Astrocyte (in vitro differentiated cells and primary cell): Measurements from ENCODE around the gene NUP62. TPM values are rescaled to one million over a fixed set of nuclear protein-coding genes. Genes with fewer than 3 reads are reported as not detected.
A peak's percentile ranks its signal among the peaks of the same experiment; 100 is the strongest.

Experiments used
- DNase-seq: peaks from one replicate; pipeline ENCODE4 v3.0.0-alpha.2; 2010; ENCODE audit warnings: low read depth
- FAIRE-seq: peaks from 2 replicates; lab custom pipeline; 2011; peaks lifted over from hg19 to GRCh38; lab: Jason Lieb, UNC
- H2AFZ ChIP-seq: 2 replicates; pipeline ENCODE4 v1.6.0; 2012; ENCODE audit warnings: low read depth, low read length, inconsistent platforms
- H3K27ac ChIP-seq: 2 replicates; pipeline ENCODE4 v1.5.1; 2011; ENCODE audit warnings: low read depth, low read length, inconsistent platforms
- H3K27me3 ChIP-seq: 2 replicates; pipeline ENCODE4 v1.6.0; 2011; ENCODE audit warnings: low read length, inconsistent platforms; ENCODE audit not compliant: insufficient read depth
- H3K36me3 ChIP-seq: 2 replicates; pipeline ENCODE4 v1.5.1; 2011; ENCODE audit warnings: low read length, inconsistent platforms; ENCODE audit not compliant: insufficient read depth
- H3K4me1 ChIP-seq: 2 replicates; pipeline ENCODE4 v1.5.1; 2011; ENCODE audit warnings: low read length, inconsistent platforms; ENCODE audit not compliant: insufficient read depth
- H3K4me2 ChIP-seq: 2 replicates; pipeline ENCODE4 v1.6.0; 2012; ENCODE audit warnings: low read length, inconsistent platforms
- H3K4me3 ChIP-seq: 2 replicates; pipeline ENCODE4 v1.5.1; 2011; ENCODE audit warnings: low read depth, mild to moderate bottlenecking, low read length, inconsistent platforms; ENCODE audit not compliant: insufficient read depth
- H3K79me2 ChIP-seq: 2 replicates; pipeline ENCODE4 v1.6.0; 2012; ENCODE audit warnings: mild to moderate bottlenecking, low read length, inconsistent platforms; ENCODE audit not compliant: insufficient read depth
- H3K9ac ChIP-seq: 2 replicates; pipeline ENCODE4 v1.6.0; 2012; ENCODE audit warnings: mild to moderate bottlenecking, low read length, inconsistent platforms
- H3K9me3 ChIP-seq: 2 replicates; pipeline ENCODE4 v1.5.1; 2012; ENCODE audit warnings: low read depth, mild to moderate bottlenecking, low read length, inconsistent platforms; ENCODE audit not compliant: insufficient read depth
- H4K20me1 ChIP-seq: 2 replicates; pipeline ENCODE4 v1.6.0; 2012; ENCODE audit warnings: low read length, inconsistent platforms; ENCODE audit not compliant: insufficient read depth
- H3K27ac Mint-ChIP-seq: one replicate; pipeline ENCODE4 v1.8.0; 2021; ENCODE audit warnings: mild to moderate bottlenecking, mixed read lengths; ENCODE audit not compliant: unreplicated experiment
- H3K27me3 Mint-ChIP-seq: one replicate; pipeline ENCODE4 v1.8.0; 2021; ENCODE audit warnings: low read depth, mixed read lengths; ENCODE audit not compliant: unreplicated experiment
- H3K36me3 Mint-ChIP-seq: one replicate; pipeline ENCODE4 v1.8.0; 2021; ENCODE audit warnings: low read depth, mixed read lengths; ENCODE audit not compliant: unreplicated experiment
- H3K4me1 Mint-ChIP-seq: one replicate; pipeline ENCODE4 v1.8.0; 2021; ENCODE audit warnings: low read depth, mixed read lengths; ENCODE audit not compliant: unreplicated experiment
- H3K4me3 Mint-ChIP-seq: one replicate; pipeline ENCODE4 v1.8.0; 2021; ENCODE audit warnings: mild to moderate bottlenecking, moderate library complexity, mixed read lengths; ENCODE audit not compliant: unreplicated experiment
- H3K9me3 Mint-ChIP-seq: one replicate; pipeline ENCODE4 v1.8.0; 2021; ENCODE audit warnings: mild to moderate bottlenecking, mixed read lengths; ENCODE audit not compliant: unreplicated experiment
- CTCF ChIP-seq: IDR thresholded peaks from 2 replicates; pipeline ENCODE4 v1.5.1; 2011; ENCODE audit warnings: low read depth, mild to moderate bottlenecking, inconsistent platforms, low read length, moderate library complexity; ENCODE audit not compliant: insufficient read depth
- EZH2 ChIP-seq: IDR thresholded peaks from 2 replicates; pipeline ENCODE4 v1.6.1; 2012; ENCODE audit warnings: mild to moderate bottlenecking, low read length, inconsistent platforms; ENCODE audit not compliant: insufficient read depth
- total RNA-seq: library from RNA; stranded (reverse); gene quantifications from 2 replicates; pipeline ENCODE4 v1.2.1, GENCODE V29; 2021

The NUP62 gene
- total RNA-seq, 1 donor from 2014 or later: 49.5 TPM

GRCh38 chr19:49929611-49930482 lies 543 bp upstream of the NUP62 start:
- DNase-seq: peak; percentile 91
- Histone ChIP-seq H3K4me2 (peak overlapping the region; percentile 98), H4K20me1 (peaks cover 24% of the 10 kb centered on the region), H3K27ac (peak overlapping the region; percentile 88), H3K36me3 (peaks cover 6% of the 10 kb centered on the region), H2AFZ (peak overlapping the region; percentile 91), H3K27me3 (no peaks in the 10 kb centered on the region), H3K9ac (peak overlapping the region; percentile 92), H3K79me2 (peaks cover 42% of the 10 kb centered on the region), H3K4me3 (peak overlapping the region; percentile 87), H3K4me1 (peaks cover 6% of the 10 kb centered on the region), H3K9me3 (no peaks in the 10 kb centered on the region)
- peak overlapping the region; percentile 93 for H3K27ac Mint-ChIP-seq
- no peak for FAIRE-seq
- no peaks in the 10 kb centered on the region for H3K27me3 Mint-ChIP-seq
- TF ChIP-seq EZH2 (no peak), CTCF (no peak)
- peaks cover 23% of the 10 kb centered on the region for H3K36me3 Mint-ChIP-seq
- peaks cover 5% of the 10 kb centered on the region for H3K4me1 Mint-ChIP-seq
- H3K9me3 Mint-ChIP-seq: peaks cover 2% of the 10 kb centered on the region
- H3K4me3 Mint-ChIP-seq: peak overlapping the region; percentile 97

GRCh38 chr19:49927526-49928264 lies 1.6 kb downstream of the NUP62 start:
- no peak overlapping the region for H3K4me3 ChIP-seq
- peaks cover 64% of the 10 kb centered on the region for H3K79me2 ChIP-seq
- peak overlapping the region; percentile 95 for H3K27ac Mint-ChIP-seq
- DNase-seq (no peak), FAIRE-seq (no peak)
- peak overlapping the region; percentile 15 for H3K27ac ChIP-seq
- H3K4me3 Mint-ChIP-seq: peak overlapping the region; percentile 97
- no peak overlapping the region for H3K9ac ChIP-seq
- no peaks in the 10 kb centered on the region for H3K9me3 ChIP-seq
- H3K4me1 ChIP-seq: peaks cover 6% of the 10 kb centered on the region
- H2AFZ ChIP-seq: no peak overlapping the region
- TF ChIP-seq CTCF: no peak
- no peak for TF ChIP-seq EZH2
- H3K27me3 ChIP-seq: no peaks in the 10 kb centered on the region
- H3K36me3 Mint-ChIP-seq: peaks cover 17% of the 10 kb centered on the region
- H3K9me3 Mint-ChIP-seq: no peaks in the 10 kb centered on the region
- peak overlapping the region; percentile 98 for H3K4me2 ChIP-seq
- no peaks in the 10 kb centered on the region for H3K27me3 Mint-ChIP-seq
- peaks cover 45% of the 10 kb centered on the region for H4K20me1 ChIP-seq
- H3K36me3 ChIP-seq: peaks cover 6% of the 10 kb centered on the region
- H3K4me1 Mint-ChIP-seq: peaks cover 5% of the 10 kb centered on the region
